GM23338 (cell line): ENCODE results near the gene EMILIN2. TPM values are rescaled to one million over a fixed set of nuclear protein-coding genes. Genes with fewer than 3 reads are reported as not detected.

ENCODE experiments used
- ATAC-seq: fragments of 200-7000 bp; cut with Tn5 transposase; 3 replicates; pipeline ENCODE4 v1.9.1; 2020
- DNase-seq: peaks from one replicate; pipeline ENCODE4 v3.0.0-alpha.2; 2015; ENCODE audit warnings: low spot score
- H2AFZ ChIP-seq: fragments of 200-600 bp; sonication (generic); 2 replicates; pipeline ENCODE4 v1.8.0; 2016; ENCODE audit warnings: antibody characterized with exemption, mild to moderate bottlenecking, moderate library complexity
- H3F3A ChIP-seq: fragments of 200-600 bp; sonication (generic); replicated peaks from 2 replicates; pipeline ENCODE4 v1.8.0; 2017; ENCODE audit warnings: antibody characterized with exemption, mixed run types, low read depth
- H3K27ac ChIP-seq: fragments of 200-600 bp; sonication (generic); 2 replicates; pipeline ENCODE4 v1.6.1; 2016; ENCODE audit warnings: low read depth
- H3K27me3 ChIP-seq: fragments of 200-600 bp; sonication (generic); 2 replicates; pipeline ENCODE4 v1.8.0; 2016; ENCODE audit warnings: mild to moderate bottlenecking, mixed run types, moderate library complexity; ENCODE audit not compliant: insufficient read depth
- H3K36me3 ChIP-seq: fragments of 200-600 bp; sonication (generic); 2 replicates; pipeline ENCODE4 v1.8.0; 2016; ENCODE audit warnings: mild to moderate bottlenecking; ENCODE audit not compliant: insufficient read depth
- H3K4me1 ChIP-seq: fragments of 200-600 bp; sonication (generic); 2 replicates; pipeline ENCODE4 v1.8.0; 2016; ENCODE audit warnings: mild to moderate bottlenecking, moderate library complexity; ENCODE audit not compliant: insufficient read depth
- H3K4me2 ChIP-seq: fragments of 200-600 bp; sonication (generic); 2 replicates; pipeline ENCODE4 v1.7.1; 2017; ENCODE audit warnings: mixed run types
- H3K4me3 ChIP-seq: fragments of 200-600 bp; sonication (generic); 2 replicates; pipeline ENCODE4 v1.6.1; 2016; ENCODE audit warnings: mixed run types
- H3K79me2 ChIP-seq: fragments of 200-600 bp; sonication (generic); replicated peaks from 2 replicates; pipeline ENCODE4 v1.8.0; 2017; ENCODE audit warnings: mild to moderate bottlenecking; ENCODE audit not compliant: insufficient read depth
- H3K9me2 ChIP-seq: fragments of 200-600 bp; sonication (generic); 2 replicates; pipeline ENCODE4 v1.8.0; 2017; ENCODE audit not compliant: insufficient read depth
- H4K20me1 ChIP-seq: fragments of 200-600 bp; sonication (generic); replicated peaks from 2 replicates; pipeline ENCODE4 v1.8.0; 2017; ENCODE audit warnings: mild to moderate bottlenecking; ENCODE audit not compliant: insufficient read depth
- H3K27ac Mint-ChIP-seq: 2 replicates; pipeline ENCODE4 v1.8.0; 2020; ENCODE audit warnings: inconsistent platforms, mild to moderate bottlenecking, moderate library complexity, mixed read lengths
- H3K27me3 Mint-ChIP-seq: 3 replicates; pipeline ENCODE4 v1.8.0; 2022; ENCODE audit warnings: low read depth, mild to moderate bottlenecking, moderate library complexity, mixed read lengths, inconsistent platforms; ENCODE audit not compliant: insufficient read depth, poor library complexity
- H3K36me3 Mint-ChIP-seq: 3 replicates; pipeline ENCODE4 v1.8.0; 2021; ENCODE audit warnings: low read depth, mild to moderate bottlenecking, inconsistent platforms, moderate library complexity, mixed read lengths
- H3K4me1 Mint-ChIP-seq: 3 replicates; pipeline ENCODE4 v1.8.0; 2020; ENCODE audit warnings: mild to moderate bottlenecking, inconsistent platforms, mixed read lengths
- H3K4me3 Mint-ChIP-seq: 3 replicates; pipeline ENCODE4 v1.8.0; 2021; ENCODE audit warnings: moderate library complexity, mild to moderate bottlenecking, inconsistent platforms, mixed read lengths
- H3K9me3 Mint-ChIP-seq: 3 replicates; pipeline ENCODE4 v1.8.0; 2020; ENCODE audit warnings: moderate library complexity, mild to moderate bottlenecking, inconsistent platforms, mixed read lengths
- CREB1 ChIP-seq: fragments of 250-450 bp; sonication (Bioruptor Pico); IDR thresholded peaks from 2 replicates; pipeline ENCODE4 v1.5.0; 2020; ENCODE audit warnings: low read depth, mild to moderate bottlenecking, moderate library complexity
- EZH2 ChIP-seq: fragments of 200-600 bp; sonication (generic); IDR thresholded peaks from one replicate; pipeline ENCODE4 v1.8.0; 2017; ENCODE audit warnings: antibody characterized with exemption, mild to moderate bottlenecking, low read depth; ENCODE audit not compliant: unreplicated experiment
- JUNB ChIP-seq: IDR thresholded peaks from one replicate; pipeline ENCODE4 v1.6.1; 2016; ENCODE audit warnings: antibody characterized with exemption; ENCODE audit not compliant: unreplicated experiment
- NANOG ChIP-seq: IDR thresholded peaks from 2 replicates; pipeline ENCODE4 v1.6.1; 2016; ENCODE audit warnings: antibody characterized with exemption, borderline replicate concordance
- STAT1 ChIP-seq: IDR thresholded peaks from one replicate; pipeline ENCODE4 v1.6.1; 2016; ENCODE audit warnings: antibody characterized with exemption; ENCODE audit not compliant: unreplicated experiment
- ZNF114 ChIP-seq: fragments of 250-450 bp; sonication (Bioruptor Pico); IDR thresholded peaks from 2 replicates; pipeline ENCODE4 v1.5.0; 2020; ENCODE audit warnings: mild to moderate bottlenecking, moderate library complexity
- ZNF331 ChIP-seq: fragments of 250-450 bp; sonication (Bioruptor Pico); IDR thresholded peaks from 2 replicates; pipeline ENCODE4 v1.5.0; 2020; ENCODE audit warnings: low read depth, mild to moderate bottlenecking, moderate library complexity
- polyA plus RNA-seq: library from polyadenylated mRNA; unstranded; fragments of >200 nt; fragmentation: Nextera tagmentation; extraction: Ambion mirVana; gene quantifications from 2 replicates; pipeline ENCODE4 v1.2.1, GENCODE V29; 2016
- total RNA-seq: library from RNA; depleted of rRNA; stranded (reverse); fragments of >200 nt; shearing (Covaris generic); gene quantifications from 2 replicates; pipeline ENCODE4 v1.2.3, GENCODE V29; 2014
- TF ChIP-seq, protein P1 (sequence below): fragments of 250-450 bp; sonication (Bioruptor Pico); IDR thresholded peaks from 2 replicates; pipeline ENCODE4 v1.5.0; 2020; ENCODE audit warnings: mild to moderate bottlenecking, moderate library complexity
- TF ChIP-seq, protein P2 (sequence below), 2 experiments: fragments of 200-600 bp in 1 of 2; sonication (generic) in 1 of 2; conservative IDR thresholded peaks; 2 replicates each; pipeline versions ENCODE4 v1.5.1 to v1.6.1; 2016 to 2017; ENCODE audit warnings: antibody characterized with exemption in 2 of 2, low read depth in 2 of 2, mild to moderate bottlenecking in 2 of 2, moderate library complexity in 1 of 2
- TF ChIP-seq, protein P3 (sequence below): IDR thresholded peaks from one replicate; pipeline ENCODE4 v1.6.1; 2018; ENCODE audit warnings: antibody characterized with exemption; ENCODE audit not compliant: unreplicated experiment
- TF ChIP-seq, protein P4 (sequence below): IDR thresholded peaks from 2 replicates; pipeline ENCODE4 v1.6.1; 2016; ENCODE audit warnings: antibody characterized with exemption

Gene EMILIN2
- total and polyA plus RNA-seq, 2 experiments from 2014 or later, result 3.0 to 11.6 TPM

DNA sequence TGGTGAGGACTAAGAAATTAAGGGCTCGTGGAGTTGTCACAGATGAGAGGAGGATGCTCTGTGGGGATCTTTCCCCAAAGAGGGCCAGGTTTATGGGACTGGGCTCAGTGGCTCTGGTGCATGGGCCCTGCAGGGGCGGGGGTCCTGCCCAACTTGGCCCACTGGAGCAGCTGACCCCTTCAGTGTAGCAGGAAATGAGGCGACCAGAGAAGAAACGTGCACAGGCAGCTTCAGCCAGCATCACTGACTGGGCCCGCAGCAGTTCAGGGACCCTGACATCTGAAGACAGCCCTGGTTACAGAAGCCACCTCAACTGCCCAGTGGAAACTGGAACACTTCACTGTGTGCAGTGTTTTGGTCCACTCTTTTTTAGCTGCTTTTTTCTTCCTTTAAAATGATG, 72.8 kb downstream of the EMILIN2 start:
- Histone ChIP-seq H3K36me3 (no peaks in the 10 kb centered on the region; the same call in 1 of the 2 replicates), H3F3A (no peaks in the 10 kb centered on the region), H3K4me1 (peaks cover 13% of the 10 kb centered on the region), H3K4me2 (no peak overlapping the region), H3K27ac (no peak overlapping the region), H3K27me3 (no peaks in the 10 kb centered on the region), H4K20me1 (no peaks in the 10 kb centered on the region), H2AFZ (no peak overlapping the region), H3K9me2 (no peaks in the 10 kb centered on the region), H3K79me2 (no peaks in the 10 kb centered on the region), H3K4me3 (no peak overlapping the region)
- DNase-seq (no peak), ATAC-seq (no peak)
- Mint-ChIP-seq H3K4me1 (peaks cover 38% of the 10 kb centered on the region), H3K36me3 (peaks cover 57% of the 10 kb centered on the region), H3K27ac (no peak overlapping the region), H3K9me3 (no peaks in the 10 kb centered on the region), H3K27me3 (peaks cover 2% of the 10 kb centered on the region), H3K4me3 (no peak overlapping the region)
- TF ChIP-seq EZH2 (no peak), NANOG (no peak), ZNF114 (no peak), STAT1 (no peak), CREB1 (CRISPR knock-in tag) (no peak), ZNF331 (CRISPR knock-in tag) (no peak), JUNB (no peak)
- TF ChIP-seq, protein P1, sequence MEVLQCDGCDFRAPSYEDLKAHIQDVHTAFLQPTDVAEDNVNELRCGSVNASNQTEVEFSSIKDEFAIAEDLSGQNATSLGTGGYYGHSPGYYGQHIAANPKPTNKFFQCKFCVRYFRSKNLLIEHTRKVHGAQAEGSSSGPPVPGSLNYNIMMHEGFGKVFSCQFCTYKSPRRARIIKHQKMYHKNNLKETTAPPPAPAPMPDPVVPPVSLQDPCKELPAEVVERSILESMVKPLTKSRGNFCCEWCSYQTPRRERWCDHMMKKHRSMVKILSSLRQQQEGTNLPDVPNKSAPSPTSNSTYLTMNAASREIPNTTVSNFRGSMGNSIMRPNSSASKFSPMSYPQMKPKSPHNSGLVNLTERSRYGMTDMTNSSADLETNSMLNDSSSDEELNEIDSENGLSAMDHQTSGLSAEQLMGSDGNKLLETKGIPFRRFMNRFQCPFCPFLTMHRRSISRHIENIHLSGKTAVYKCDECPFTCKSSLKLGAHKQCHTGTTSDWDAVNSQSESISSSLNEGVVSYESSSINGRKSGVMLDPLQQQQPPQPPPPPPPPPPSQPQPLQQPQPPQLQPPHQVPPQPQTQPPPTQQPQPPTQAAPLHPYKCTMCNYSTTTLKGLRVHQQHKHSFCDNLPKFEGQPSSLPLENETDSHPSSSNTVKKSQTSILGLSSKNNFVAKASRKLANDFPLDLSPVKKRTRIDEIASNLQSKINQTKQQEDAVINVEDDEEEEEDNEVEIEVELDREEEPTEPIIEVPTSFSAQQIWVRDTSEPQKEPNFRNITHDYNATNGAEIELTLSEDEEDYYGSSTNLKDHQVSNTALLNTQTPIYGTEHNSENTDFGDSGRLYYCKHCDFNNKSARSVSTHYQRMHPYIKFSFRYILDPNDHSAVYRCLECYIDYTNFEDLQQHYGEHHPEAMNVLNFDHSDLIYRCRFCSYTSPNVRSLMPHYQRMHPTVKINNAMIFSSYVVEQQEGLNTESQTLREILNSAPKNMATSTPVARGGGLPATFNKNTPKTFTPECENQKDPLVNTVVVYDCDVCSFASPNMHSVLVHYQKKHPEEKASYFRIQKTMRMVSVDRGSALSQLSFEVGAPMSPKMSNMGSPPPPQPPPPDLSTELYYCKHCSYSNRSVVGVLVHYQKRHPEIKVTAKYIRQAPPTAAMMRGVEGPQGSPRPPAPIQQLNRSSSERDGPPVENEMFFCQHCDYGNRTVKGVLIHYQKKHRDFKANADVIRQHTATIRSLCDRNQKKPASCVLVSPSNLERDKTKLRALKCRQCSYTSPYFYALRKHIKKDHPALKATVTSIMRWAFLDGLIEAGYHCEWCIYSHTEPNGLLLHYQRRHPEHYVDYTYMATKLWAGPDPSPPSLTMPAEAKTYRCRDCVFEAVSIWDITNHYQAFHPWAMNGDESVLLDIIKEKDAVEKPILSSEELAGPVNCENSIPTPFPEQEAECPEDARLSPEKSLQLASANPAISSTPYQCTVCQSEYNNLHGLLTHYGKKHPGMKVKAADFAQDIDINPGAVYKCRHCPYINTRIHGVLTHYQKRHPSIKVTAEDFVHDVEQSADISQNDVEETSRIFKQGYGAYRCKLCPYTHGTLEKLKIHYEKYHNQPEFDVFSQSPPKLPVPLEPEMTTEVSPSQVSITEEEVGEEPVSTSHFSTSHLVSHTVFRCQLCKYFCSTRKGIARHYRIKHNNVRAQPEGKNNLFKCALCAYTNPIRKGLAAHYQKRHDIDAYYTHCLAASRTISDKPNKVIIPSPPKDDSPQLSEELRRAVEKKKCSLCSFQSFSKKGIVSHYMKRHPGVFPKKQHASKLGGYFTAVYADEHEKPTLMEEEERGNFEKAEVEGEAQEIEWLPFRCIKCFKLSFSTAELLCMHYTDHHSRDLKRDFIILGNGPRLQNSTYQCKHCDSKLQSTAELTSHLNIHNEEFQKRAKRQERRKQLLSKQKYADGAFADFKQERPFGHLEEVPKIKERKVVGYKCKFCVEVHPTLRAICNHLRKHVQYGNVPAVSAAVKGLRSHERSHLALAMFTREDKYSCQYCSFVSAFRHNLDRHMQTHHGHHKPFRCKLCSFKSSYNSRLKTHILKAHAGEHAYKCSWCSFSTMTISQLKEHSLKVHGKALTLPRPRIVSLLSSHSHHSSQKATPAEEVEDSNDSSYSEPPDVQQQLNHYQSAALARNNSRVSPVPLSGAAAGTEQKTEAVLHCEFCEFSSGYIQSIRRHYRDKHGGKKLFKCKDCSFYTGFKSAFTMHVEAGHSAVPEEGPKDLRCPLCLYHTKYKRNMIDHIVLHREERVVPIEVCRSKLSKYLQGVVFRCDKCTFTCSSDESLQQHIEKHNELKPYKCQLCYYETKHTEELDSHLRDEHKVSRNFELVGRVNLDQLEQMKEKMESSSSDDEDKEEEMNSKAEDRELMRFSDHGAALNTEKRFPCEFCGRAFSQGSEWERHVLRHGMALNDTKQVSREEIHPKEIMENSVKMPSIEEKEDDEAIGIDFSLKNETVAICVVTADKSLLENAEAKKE, result no peak
- TF ChIP-seq, protein P2, sequence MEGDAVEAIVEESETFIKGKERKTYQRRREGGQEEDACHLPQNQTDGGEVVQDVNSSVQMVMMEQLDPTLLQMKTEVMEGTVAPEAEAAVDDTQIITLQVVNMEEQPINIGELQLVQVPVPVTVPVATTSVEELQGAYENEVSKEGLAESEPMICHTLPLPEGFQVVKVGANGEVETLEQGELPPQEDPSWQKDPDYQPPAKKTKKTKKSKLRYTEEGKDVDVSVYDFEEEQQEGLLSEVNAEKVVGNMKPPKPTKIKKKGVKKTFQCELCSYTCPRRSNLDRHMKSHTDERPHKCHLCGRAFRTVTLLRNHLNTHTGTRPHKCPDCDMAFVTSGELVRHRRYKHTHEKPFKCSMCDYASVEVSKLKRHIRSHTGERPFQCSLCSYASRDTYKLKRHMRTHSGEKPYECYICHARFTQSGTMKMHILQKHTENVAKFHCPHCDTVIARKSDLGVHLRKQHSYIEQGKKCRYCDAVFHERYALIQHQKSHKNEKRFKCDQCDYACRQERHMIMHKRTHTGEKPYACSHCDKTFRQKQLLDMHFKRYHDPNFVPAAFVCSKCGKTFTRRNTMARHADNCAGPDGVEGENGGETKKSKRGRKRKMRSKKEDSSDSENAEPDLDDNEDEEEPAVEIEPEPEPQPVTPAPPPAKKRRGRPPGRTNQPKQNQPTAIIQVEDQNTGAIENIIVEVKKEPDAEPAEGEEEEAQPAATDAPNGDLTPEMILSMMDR (conservative IDR thresholded peaks at IDR 0.05; ENCODE audit: low read depth in 2 of 2), result no peak
- TF ChIP-seq, protein P3, sequence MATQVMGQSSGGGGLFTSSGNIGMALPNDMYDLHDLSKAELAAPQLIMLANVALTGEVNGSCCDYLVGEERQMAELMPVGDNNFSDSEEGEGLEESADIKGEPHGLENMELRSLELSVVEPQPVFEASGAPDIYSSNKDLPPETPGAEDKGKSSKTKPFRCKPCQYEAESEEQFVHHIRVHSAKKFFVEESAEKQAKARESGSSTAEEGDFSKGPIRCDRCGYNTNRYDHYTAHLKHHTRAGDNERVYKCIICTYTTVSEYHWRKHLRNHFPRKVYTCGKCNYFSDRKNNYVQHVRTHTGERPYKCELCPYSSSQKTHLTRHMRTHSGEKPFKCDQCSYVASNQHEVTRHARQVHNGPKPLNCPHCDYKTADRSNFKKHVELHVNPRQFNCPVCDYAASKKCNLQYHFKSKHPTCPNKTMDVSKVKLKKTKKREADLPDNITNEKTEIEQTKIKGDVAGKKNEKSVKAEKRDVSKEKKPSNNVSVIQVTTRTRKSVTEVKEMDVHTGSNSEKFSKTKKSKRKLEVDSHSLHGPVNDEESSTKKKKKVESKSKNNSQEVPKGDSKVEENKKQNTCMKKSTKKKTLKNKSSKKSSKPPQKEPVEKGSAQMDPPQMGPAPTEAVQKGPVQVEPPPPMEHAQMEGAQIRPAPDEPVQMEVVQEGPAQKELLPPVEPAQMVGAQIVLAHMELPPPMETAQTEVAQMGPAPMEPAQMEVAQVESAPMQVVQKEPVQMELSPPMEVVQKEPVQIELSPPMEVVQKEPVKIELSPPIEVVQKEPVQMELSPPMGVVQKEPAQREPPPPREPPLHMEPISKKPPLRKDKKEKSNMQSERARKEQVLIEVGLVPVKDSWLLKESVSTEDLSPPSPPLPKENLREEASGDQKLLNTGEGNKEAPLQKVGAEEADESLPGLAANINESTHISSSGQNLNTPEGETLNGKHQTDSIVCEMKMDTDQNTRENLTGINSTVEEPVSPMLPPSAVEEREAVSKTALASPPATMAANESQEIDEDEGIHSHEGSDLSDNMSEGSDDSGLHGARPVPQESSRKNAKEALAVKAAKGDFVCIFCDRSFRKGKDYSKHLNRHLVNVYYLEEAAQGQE, result no peak
- TF ChIP-seq, protein P4, sequence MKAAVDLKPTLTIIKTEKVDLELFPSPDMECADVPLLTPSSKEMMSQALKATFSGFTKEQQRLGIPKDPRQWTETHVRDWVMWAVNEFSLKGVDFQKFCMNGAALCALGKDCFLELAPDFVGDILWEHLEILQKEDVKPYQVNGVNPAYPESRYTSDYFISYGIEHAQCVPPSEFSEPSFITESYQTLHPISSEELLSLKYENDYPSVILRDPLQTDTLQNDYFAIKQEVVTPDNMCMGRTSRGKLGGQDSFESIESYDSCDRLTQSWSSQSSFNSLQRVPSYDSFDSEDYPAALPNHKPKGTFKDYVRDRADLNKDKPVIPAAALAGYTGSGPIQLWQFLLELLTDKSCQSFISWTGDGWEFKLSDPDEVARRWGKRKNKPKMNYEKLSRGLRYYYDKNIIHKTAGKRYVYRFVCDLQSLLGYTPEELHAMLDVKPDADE, result no peak
